Liver (tissue), 9 donors: ENCODE measurements around the gene TCEA2. TPM values are rescaled to one million over a fixed set of nuclear protein-coding genes. Genes with fewer than 3 reads are reported as not detected.

Source experiments
- DNase-seq: peaks from one replicate; pipeline ENCODE4 v3.0.0-alpha.2; 2017; ENCODE audit warnings: low spot score
- H3K27ac ChIP-seq, 2 donors: one replicate each; pipeline ENCODE4 v1.7.0; 2013; ENCODE audit warnings: inconsistent platforms in 2 of 2, low read length in 2 of 2, control low read depth in 1 of 2, low read depth in 1 of 2, mild to moderate bottlenecking in 1 of 2
- H3K27me3 ChIP-seq, 4 donors: one replicate each; pipeline versions ENCODE4 v1.6.1 to v1.7.0; 2013; ENCODE audit warnings: low read length in 3 of 4, inconsistent platforms in 1 of 4, mild to moderate bottlenecking in 1 of 4, moderate library complexity in 1 of 4; ENCODE audit not compliant: control insufficient read depth in 4 of 4, insufficient read depth in 4 of 4
- H3K36me3 ChIP-seq, 4 donors: one replicate each; pipeline versions ENCODE4 v1.6.1 to v1.7.0; 2013; ENCODE audit warnings: low read length in 3 of 4, mild to moderate bottlenecking in 3 of 4, low read depth in 1 of 4, moderate library complexity in 1 of 4; ENCODE audit not compliant: control insufficient read depth in 4 of 4, insufficient read depth in 3 of 4
- H3K4me1 ChIP-seq, 4 donors: one replicate each; pipeline versions ENCODE4 v1.6.1 to v1.7.0; 2013; ENCODE audit warnings: low read length in 3 of 4, mild to moderate bottlenecking in 3 of 4, moderate library complexity in 1 of 4; ENCODE audit not compliant: control insufficient read depth in 4 of 4, insufficient read depth in 4 of 4
- H3K4me3 ChIP-seq, 3 donors: one replicate each; pipeline versions ENCODE4 v1.6.1 to v1.7.0; 2013; ENCODE audit warnings: low read length in 3 of 3, control low read depth in 1 of 3, low read depth in 1 of 3, mild to moderate bottlenecking in 1 of 3
- H3K9ac ChIP-seq, 2 donors: one replicate each; pipeline ENCODE4 v1.7.0; 2013; ENCODE audit warnings: low read length in 2 of 2, mild to moderate bottlenecking in 2 of 2, moderate library complexity in 2 of 2, control low read depth in 1 of 2, low read depth in 1 of 2
- H3K9me3 ChIP-seq, 4 donors: one replicate each; pipeline versions ENCODE4 v1.6.1 to v1.7.0; 2013; ENCODE audit warnings: low read length in 3 of 4; ENCODE audit not compliant: control insufficient read depth in 4 of 4
- EGR1 ChIP-seq, 2 donors: IDR thresholded peaks; 2 replicates each; pipeline ENCODE4 v1.6.1; 2016 to 2018; ENCODE audit warnings: antibody characterized with exemption in 2 of 2, low read depth in 2 of 2
- FOXA1 ChIP-seq: IDR thresholded peaks from 2 replicates; pipeline ENCODE4 v1.6.1; 2016; ENCODE audit warnings: antibody characterized with exemption
- FOXA2 ChIP-seq: IDR thresholded peaks from 2 replicates; pipeline ENCODE4 v1.6.1; 2016; ENCODE audit warnings: antibody characterized with exemption
- GABPA ChIP-seq, 2 donors: IDR thresholded peaks in 1 of 2; conservative IDR thresholded peaks in 1 of 2; 2 replicates each; pipeline ENCODE4 v1.6.1; 2016; ENCODE audit warnings: antibody characterized with exemption in 2 of 2, mild to moderate bottlenecking in 1 of 2, moderate library complexity in 1 of 2
- HNF4A ChIP-seq, 2 donors: conservative IDR thresholded peaks; 2 replicates each; pipeline ENCODE4 v1.6.1; 2016; ENCODE audit warnings: antibody characterized with exemption in 2 of 2, mild to moderate bottlenecking in 2 of 2
- HNF4G ChIP-seq: IDR thresholded peaks from 2 replicates; pipeline ENCODE4 v1.6.1; 2016; ENCODE audit warnings: antibody characterized with exemption
- JUND ChIP-seq, 2 donors: IDR thresholded peaks; 2 replicates each; pipeline ENCODE4 v1.6.1; 2016; ENCODE audit warnings: antibody characterized with exemption in 2 of 2
- NR2F2 ChIP-seq: IDR thresholded peaks from 2 replicates; pipeline ENCODE4 v1.6.1; 2016; ENCODE audit warnings: antibody characterized with exemption
- RAD21 ChIP-seq, 2 donors: IDR thresholded peaks; 2 replicates each; pipeline ENCODE4 v1.6.1; 2016; ENCODE audit warnings: antibody characterized with exemption in 2 of 2, mild to moderate bottlenecking in 2 of 2
- RXRA ChIP-seq, 2 donors: IDR thresholded peaks; 2 replicates each; pipeline ENCODE4 v1.6.1; 2017 to 2018; ENCODE audit warnings: antibody characterized with exemption in 2 of 2, mild to moderate bottlenecking in 1 of 2
- SP1 ChIP-seq: IDR thresholded peaks from 2 replicates; pipeline ENCODE4 v1.6.1; 2018; ENCODE audit warnings: antibody characterized with exemption, mild to moderate bottlenecking
- TAF1 ChIP-seq: conservative IDR thresholded peaks from 2 replicates; pipeline ENCODE4 v1.6.1; 2016; ENCODE audit warnings: antibody characterized with exemption, mild to moderate bottlenecking
- YY1 ChIP-seq: IDR thresholded peaks from 2 replicates; pipeline ENCODE4 v1.6.1; 2016; ENCODE audit warnings: antibody characterized with exemption, mild to moderate bottlenecking
- WGBS: extraction: QIAGEN DNeasy Blood & Tissue Kit; methylation state at CpG from one replicate; pipeline ENCODE4 v1.1.7; 2013; 5-methylcytosine and 5-hydroxymethylcytosine counted together
- polyA plus RNA-seq, 2 donors: library from polyadenylated mRNA; stranded (reverse) in 1 of 2; unstranded in 1 of 2; fragments of 200-250 nt in 1 of 2; fragments of >200 nt in 1 of 2; fragmentation: Nextera tagmentation in 1 of 2; extraction: Ambion mirVana in 1 of 2; gene quantifications; one replicate each; pipeline versions ENCODE4 v1.2.1 to v1.2.3, GENCODE V29; 2013 to 2015
- total RNA-seq, 2 donors: library from RNA; depleted of rRNA; stranded (reverse); fragments of >200 nt; gene quantifications; one replicate each; pipeline ENCODE4 v1.2.3, GENCODE V29; 2014
- TF ChIP-seq, protein P1 (sequence below): IDR thresholded peaks from 2 replicates; pipeline ENCODE4 v1.6.1; 2016; ENCODE audit warnings: antibody characterized with exemption
- TF ChIP-seq, protein P2 (sequence below): IDR thresholded peaks from 2 replicates; pipeline ENCODE4 v1.6.1; 2016; ENCODE audit warnings: antibody characterized with exemption
- TF ChIP-seq, protein P3 (sequence below): IDR thresholded peaks from 2 replicates; pipeline ENCODE4 v1.6.1; 2016; ENCODE audit warnings: antibody characterized with exemption
- TF ChIP-seq, protein P4 (sequence below): fragments of 150-350 bp; IDR thresholded peaks from 2 replicates; pipeline ENCODE4 v1.5.1; 2017; ENCODE audit warnings: improper control_type of control experiment, low read depth, low read length; ENCODE audit not compliant: missing input control
- TF ChIP-seq, protein P5 (sequence below): IDR thresholded peaks from 2 replicates; pipeline ENCODE4 v1.6.1; 2016; ENCODE audit warnings: antibody characterized with exemption, mild to moderate bottlenecking
- donor health status: healthy.
- donor health status: healthy.
- donor health status: healthy.
- donor health status: healthy.
- donor health status: healthy.

Gene TCEA2
- total and polyA plus RNA-seq, 4 donors = 4.6 to 22.6 (median 11.8) TPM

DNA sequence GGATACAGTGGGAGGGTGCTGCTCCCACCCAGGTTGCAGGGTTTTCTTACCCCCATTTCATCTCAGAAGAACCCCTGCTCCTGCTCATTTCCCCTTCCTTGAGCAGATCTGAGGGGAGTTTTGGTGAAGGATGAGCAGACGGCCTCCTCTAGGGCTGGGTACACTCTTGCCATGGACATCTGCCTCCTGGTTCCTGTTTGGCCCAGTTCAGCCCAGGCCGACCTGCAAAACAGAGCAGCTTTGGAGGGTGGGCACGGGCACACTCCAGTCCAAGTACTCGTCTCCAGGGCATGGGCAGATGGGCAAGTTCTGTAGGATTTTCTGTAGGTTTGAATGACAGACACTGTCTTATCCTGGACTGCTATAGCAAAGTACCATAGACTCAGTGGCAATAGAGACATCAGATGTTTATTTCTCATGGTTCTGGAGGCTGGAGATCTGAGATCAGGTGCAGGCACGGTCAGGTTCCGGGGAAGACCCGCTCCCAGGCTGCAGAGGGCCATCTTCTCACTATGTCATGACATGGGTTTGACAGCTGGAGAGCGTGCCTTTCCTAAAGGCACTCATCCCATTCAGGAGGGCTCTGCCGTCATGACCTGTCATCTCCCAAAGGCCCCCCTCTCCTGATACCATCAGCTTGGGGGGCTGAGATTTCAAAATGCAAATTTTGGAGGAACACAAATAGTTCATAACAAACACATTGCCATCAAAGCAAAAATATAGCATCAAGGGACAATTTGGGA, 38.1 kb downstream of the TCEA2 start:
- Histone ChIP-seq H3K4me3 (no peak overlapping the region), H3K9me3 (no peaks in the 10 kb centered on the region), H3K9ac (no peak overlapping the region), H3K27me3 (peaks cover 0 to 3% (median under 1%) of the 10 kb centered on the region in 4 donors), H3K4me1 (peaks cover 0 to 6% (median 3%) of the 10 kb centered on the region in 4 donors), H3K27ac (no peak overlapping the region), H3K36me3 (no peaks in the 10 kb centered on the region)
- TF ChIP-seq EGR1 (IDR thresholded peaks at IDR 0.05; ENCODE audit: low read depth in 2 of 2) (no peak), HNF4G (no peak), SP1 (no peak), RAD21 (IDR thresholded peaks at IDR 0.05) (no peak), FOXA1 (no peak), YY1 (no peak), HNF4A (conservative IDR thresholded peaks at IDR 0.05) (no peak), JUND (IDR thresholded peaks at IDR 0.05) (no peak), FOXA2 (no peak), GABPA (IDR thresholded peaks at IDR 0.05 in 1 of 2, conservative IDR thresholded peaks at IDR 0.05 in 1 of 2) (no peak), RXRA (IDR thresholded peaks at IDR 0.05) (no peak), NR2F2 (no peak), TAF1 (no peak)
- TF ChIP-seq, protein P1, sequence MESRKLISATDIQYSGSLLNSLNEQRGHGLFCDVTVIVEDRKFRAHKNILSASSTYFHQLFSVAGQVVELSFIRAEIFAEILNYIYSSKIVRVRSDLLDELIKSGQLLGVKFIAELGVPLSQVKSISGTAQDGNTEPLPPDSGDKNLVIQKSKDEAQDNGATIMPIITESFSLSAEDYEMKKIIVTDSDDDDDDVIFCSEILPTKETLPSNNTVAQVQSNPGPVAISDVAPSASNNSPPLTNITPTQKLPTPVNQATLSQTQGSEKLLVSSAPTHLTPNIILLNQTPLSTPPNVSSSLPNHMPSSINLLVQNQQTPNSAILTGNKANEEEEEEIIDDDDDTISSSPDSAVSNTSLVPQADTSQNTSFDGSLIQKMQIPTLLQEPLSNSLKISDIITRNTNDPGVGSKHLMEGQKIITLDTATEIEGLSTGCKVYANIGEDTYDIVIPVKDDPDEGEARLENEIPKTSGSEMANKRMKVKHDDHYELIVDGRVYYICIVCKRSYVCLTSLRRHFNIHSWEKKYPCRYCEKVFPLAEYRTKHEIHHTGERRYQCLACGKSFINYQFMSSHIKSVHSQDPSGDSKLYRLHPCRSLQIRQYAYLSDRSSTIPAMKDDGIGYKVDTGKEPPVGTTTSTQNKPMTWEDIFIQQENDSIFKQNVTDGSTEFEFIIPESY = no peak
- TF ChIP-seq, protein P2, sequence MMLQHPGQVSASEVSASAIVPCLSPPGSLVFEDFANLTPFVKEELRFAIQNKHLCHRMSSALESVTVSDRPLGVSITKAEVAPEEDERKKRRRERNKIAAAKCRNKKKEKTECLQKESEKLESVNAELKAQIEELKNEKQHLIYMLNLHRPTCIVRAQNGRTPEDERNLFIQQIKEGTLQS = no peak
- TF ChIP-seq, protein P3, sequence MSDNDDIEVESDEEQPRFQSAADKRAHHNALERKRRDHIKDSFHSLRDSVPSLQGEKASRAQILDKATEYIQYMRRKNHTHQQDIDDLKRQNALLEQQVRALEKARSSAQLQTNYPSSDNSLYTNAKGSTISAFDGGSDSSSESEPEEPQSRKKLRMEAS = no peak
- TF ChIP-seq, protein P4, sequence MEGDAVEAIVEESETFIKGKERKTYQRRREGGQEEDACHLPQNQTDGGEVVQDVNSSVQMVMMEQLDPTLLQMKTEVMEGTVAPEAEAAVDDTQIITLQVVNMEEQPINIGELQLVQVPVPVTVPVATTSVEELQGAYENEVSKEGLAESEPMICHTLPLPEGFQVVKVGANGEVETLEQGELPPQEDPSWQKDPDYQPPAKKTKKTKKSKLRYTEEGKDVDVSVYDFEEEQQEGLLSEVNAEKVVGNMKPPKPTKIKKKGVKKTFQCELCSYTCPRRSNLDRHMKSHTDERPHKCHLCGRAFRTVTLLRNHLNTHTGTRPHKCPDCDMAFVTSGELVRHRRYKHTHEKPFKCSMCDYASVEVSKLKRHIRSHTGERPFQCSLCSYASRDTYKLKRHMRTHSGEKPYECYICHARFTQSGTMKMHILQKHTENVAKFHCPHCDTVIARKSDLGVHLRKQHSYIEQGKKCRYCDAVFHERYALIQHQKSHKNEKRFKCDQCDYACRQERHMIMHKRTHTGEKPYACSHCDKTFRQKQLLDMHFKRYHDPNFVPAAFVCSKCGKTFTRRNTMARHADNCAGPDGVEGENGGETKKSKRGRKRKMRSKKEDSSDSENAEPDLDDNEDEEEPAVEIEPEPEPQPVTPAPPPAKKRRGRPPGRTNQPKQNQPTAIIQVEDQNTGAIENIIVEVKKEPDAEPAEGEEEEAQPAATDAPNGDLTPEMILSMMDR = no peak
- TF ChIP-seq, protein P5, sequence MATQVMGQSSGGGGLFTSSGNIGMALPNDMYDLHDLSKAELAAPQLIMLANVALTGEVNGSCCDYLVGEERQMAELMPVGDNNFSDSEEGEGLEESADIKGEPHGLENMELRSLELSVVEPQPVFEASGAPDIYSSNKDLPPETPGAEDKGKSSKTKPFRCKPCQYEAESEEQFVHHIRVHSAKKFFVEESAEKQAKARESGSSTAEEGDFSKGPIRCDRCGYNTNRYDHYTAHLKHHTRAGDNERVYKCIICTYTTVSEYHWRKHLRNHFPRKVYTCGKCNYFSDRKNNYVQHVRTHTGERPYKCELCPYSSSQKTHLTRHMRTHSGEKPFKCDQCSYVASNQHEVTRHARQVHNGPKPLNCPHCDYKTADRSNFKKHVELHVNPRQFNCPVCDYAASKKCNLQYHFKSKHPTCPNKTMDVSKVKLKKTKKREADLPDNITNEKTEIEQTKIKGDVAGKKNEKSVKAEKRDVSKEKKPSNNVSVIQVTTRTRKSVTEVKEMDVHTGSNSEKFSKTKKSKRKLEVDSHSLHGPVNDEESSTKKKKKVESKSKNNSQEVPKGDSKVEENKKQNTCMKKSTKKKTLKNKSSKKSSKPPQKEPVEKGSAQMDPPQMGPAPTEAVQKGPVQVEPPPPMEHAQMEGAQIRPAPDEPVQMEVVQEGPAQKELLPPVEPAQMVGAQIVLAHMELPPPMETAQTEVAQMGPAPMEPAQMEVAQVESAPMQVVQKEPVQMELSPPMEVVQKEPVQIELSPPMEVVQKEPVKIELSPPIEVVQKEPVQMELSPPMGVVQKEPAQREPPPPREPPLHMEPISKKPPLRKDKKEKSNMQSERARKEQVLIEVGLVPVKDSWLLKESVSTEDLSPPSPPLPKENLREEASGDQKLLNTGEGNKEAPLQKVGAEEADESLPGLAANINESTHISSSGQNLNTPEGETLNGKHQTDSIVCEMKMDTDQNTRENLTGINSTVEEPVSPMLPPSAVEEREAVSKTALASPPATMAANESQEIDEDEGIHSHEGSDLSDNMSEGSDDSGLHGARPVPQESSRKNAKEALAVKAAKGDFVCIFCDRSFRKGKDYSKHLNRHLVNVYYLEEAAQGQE = no peak
- DNase-seq = no peak
- 79% methylated on average over 9 of the region's 9 CpGs for WGBS
